CD4-positive, alpha-beta T cell treated with Interleukin-21 for 1 hour (primary cell): ENCODE data around the gene EYA2.
"Not testable (repeated sequence)": the region's sequence is repeated elsewhere in the genome, so short reads cannot be mapped to it uniquely, and the experiment has no call there.

ENCODE experiments used
- DNase-seq: peaks from one replicate; pipeline ENCODE4 v3.0.0-alpha.2; 2020

Gene EYA2

DNA sequence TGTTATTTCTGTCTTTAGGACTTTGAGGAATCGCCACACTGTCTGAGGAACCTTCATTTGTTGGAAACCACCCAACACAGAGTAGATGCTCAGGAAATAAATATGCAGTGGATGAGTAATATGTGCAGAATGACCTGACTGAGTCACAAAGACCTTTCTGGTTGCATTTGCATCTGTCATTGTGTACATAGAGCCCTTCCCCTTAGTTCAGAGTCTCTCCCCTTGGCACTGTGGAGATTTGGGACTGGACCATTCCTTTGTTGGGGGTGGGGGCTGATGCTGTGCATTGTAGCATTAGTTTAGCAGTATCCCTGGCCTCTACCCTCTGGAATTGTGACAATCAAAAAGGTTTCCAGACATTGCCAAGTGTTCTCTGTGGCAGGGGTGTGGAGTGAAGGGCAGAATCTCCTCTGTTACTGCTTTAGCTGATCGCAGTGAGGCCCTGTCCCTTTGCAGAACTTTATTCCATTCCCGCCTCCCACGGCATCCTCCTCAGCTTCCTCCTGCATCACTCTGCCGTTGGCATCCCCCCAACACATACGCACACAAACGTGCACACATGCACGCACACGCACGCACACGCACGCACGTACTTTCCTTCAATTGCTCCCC, 64.5 kb downstream of the EYA2 start:
- no peak for DNase-seq

- DNase-seq, result no peak
These were observed 65.2 kb downstream of the EYA2 start for GRCh38 chr20:46959821-46960220.

GRCh38 chr20:46960536-46960935, 65.9 kb downstream of the EYA2 start:
- DNase-seq, result no peak

DNA sequence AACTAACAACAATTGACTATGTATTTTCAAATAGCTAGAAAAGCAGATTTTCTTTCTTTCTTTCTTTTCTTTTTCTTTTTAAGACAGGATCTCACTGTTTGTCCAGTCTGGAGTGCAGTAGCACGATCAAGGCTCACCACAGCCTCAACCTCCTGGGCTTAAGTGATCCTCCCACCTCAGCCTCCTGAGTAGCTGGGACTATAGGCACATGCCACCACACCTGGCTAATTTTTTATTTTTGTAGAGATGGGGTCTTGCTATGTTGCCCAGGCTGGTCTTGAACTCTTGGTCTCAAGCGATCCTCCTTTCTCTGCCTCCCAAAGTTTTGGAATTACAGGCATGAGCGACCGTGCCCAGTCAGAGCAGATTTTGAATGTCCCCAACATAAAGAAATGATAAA, 67.3 kb downstream of the EYA2 start:
- DNase-seq, result not testable (repeated sequence)

DNA sequence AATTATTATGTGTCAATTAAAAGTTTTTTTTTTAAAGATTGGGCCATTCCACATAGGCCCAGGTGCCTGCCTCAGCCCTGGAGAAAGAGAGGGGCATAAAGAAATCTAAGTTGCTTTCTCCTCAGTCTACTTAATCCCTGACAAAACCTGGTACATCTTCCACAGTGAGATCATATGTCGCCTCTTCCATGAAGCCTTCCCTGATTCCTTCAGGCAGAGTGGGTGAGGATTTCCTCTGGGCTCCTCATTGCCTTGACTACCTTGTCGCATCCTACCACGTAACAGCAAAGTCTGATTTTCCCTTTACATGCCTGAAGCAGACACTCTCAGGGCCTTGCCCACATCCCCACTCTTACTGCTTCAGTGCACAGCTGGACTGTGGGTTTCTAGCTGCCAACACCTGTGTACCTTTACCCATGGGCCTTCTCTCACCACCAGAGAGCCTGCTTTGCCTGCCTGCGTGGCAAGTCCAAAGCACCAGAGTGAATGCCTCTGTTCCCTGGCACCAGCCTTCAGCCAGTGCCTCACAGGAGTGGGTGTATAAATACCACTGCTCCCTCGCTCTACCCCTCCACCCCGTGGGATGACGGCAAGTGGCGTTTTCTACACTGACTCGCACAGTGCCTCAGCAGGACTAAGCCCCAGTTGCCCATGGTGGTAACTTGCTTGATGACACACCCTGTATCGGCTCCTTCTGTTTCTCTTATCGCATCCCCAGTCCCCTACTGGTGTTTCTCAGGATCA, 68.0 kb downstream of the EYA2 start:
- DNase-seq, result no peak

GRCh38 chr20:46963196-46963529, 68.5 kb downstream of the EYA2 start:
- DNase-seq, result no peak

DNA sequence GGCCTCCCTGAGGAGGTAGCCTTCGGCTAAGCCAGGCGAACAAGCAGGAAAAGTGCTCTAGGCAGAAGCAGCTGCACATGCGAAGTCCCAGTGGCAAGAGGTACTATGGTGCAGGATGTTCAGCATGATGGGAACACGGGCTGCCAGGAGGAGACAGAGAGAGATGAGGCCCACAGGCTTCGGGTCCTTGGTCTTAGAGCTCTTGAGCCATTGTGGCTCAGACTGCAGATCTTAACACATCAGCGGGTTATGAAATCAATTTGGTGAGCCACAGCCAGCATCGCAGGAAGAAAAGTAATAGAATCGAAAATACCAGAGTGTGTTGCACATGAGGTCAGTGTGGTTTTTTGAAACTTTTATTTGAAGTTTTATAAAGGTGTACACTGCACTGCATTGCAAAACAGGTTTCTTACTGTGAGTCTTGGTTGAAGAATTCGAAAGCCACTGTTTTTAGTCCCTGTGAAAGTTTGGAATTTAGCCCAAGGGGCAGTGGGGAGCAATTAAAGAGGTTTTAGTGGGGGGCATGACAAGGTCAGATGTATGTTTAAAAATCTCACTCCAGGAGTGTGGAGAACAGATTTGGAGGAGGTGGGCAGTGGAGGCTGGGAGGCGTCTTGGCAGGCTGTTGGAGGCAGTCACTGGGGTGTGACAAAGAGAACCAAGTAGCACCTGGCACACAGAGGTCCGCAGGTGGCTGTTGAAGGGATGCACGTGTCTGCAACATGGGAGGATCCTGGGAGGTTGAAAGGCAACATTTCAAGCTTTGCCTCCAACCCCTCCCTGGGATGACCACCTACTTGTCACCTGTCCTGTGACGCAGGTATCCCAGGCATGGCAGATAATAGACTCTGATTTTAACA, 69.3 kb downstream of the EYA2 start:
- no peak for DNase-seq

DNA sequence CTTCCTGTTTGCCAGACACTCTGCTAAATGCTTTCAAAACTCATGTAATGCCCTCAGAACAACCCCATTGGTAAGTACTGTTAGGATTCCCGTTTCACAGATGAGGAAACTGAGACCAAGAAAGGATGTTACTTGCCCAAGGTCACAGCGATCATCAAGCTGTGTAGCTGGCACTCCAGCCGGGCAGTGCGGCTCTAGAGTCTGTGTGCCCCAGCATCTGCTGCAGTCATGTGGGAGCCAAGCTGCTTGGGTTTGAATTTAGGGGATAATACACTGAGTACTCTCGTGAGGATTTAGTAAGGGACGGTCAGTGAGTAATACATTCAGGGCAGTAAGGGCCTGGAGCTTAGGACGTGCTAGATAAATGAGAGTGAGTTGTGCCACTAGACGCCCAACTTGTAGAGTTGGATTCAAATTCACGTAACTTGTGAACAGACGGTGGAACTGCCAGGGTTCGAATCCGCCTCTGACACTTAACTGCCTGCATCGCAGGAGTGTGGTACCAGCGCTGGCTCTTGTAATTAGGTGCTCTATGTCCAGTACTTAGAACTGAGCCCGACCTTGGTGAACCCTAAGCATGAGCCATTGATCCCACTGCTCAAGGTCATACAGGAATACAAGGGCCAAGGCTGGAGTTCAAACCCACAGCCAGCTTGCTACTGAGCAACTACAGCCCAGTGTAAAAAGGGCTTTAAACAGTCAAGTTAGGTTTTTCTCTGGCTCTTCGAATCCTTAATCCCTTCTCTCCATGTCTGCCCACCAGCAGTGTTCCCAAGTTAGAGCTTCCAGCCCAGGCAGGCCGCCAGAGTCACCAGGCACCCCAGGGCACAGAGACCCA, 70.2 kb downstream of the EYA2 start:
- no peak for DNase-seq

GRCh38 chr20:46965477-46965876, 70.8 kb downstream of the EYA2 start:
- DNase-seq, result no peak

- no peak for DNase-seq
These were observed 73.0 kb downstream of the EYA2 start for GRCh38 chr20:46967646-46968045.

- DNase-seq, result peak; percentile 24
These were observed 76.4 kb downstream of the EYA2 start for GRCh38 chr20:46970937-46971630.

- DNase-seq, result no peak
These were observed 79.1 kb downstream of the EYA2 start for GRCh38 chr20:46973766-46974165.

GRCh38 chr20:46974669-46975434, 80.2 kb downstream of the EYA2 start:
- DNase-seq, result no peak

GRCh38 chr20:46975976-46976375, 81.3 kb downstream of the EYA2 start:
- DNase-seq, result no peak

- DNase-seq, result no peak
These were observed 82.6 kb downstream of the EYA2 start for GRCh38 chr20:46977204-46977603.

DNA sequence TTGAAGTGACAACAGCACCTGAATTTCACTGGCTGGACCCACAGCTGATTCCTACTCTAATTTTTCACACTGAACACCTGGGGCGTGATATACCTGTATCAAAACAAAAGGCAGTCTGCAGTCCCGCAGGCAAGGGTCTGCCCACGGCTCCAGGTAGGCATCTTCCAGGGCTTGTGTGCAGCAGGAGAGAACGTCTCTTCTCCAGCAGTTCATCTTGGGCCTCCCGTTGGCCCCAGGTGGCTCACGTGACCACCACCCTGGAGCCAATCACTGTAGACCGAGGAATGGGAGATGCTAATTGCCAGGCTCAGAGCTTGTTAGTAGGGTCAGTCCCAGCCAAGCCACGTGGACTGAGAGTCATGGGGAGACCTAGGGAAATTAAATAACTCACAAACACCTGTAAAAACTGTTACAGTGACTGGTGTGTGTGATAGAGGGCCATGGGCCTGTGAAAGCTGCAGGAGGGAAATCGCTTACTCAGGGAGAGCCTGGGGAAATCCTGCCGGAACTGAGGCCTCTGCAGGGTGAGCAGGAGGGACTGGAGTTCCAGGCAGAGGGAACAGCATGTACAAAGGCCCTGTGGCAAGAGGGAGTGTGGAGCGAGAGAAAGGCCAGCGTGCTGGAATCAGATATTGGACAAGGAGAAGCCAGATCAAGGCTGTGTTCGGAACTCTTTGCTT, 83.4 kb downstream of the EYA2 start:
- no peak for DNase-seq

DNA sequence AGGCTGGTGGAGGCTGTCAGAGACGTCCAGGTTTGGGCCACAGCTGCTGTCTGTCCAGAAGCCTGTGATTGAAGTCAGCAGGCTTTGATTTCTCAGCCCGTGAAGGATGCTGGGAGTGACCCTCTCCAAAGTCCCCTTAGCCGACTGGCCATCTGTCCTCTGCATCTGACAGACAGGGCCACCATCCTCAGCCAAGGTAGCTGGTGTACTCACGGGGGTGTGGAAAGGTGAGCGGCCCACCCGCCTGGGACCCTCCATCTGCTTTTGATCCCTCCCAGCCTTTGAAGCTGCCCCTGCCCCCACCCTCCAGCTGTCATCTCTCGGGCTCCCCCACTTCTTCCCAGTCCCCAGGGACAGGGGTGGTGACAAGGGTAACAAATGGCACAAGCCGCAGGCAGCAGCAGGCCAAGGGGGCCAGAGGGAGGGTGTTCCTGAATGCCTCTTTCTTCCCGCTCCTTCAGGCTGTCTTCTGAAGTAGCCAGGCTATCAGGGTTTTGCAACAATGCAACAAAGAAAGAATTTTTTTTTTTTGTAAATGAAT, 84.4 kb downstream of the EYA2 start:
- DNase-seq, result no peak

- DNase-seq, result no peak
These were observed 85.1 kb downstream of the EYA2 start for GRCh38 chr20:46979603-46980241.

DNA sequence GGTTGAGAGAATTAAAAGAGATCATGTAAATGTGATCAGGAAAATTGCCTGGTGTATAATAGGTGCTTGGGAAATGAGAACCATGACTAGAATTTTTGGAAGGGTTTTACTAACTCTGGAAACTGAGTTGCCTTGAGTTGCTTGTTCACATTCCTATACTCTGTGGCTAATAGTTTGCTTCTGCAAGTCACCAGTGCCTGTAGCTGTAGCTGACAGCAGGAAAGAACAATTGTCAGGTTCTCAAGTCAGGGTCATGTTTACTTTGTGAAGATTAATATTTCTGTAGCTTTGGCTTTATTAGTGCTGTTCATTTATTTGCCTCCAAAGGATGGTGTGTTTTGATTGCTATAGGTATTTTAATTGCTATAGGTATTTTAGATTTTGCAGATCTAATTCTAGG, 86.5 kb downstream of the EYA2 start:
- DNase-seq, result no peak

- DNase-seq, result no peak
These were observed 88.8 kb downstream of the EYA2 start for GRCh38 chr20:46983466-46983865.
